Smooth muscle cell (in vitro differentiated cells): Measurements from ENCODE around the gene EFCAB14. TPM values are rescaled to one million over a fixed set of nuclear protein-coding genes. Genes with fewer than 3 reads are reported as not detected.

Source experiments
- DNase-seq: peaks from one replicate; lab custom pipeline; 2025; ENCODE audit not compliant: unreplicated experiment; lab: John Stamatoyannopoulos, UW
- H2AFZ ChIP-seq: fragments of 200-600 bp; sonication (generic); 2 replicates; pipeline ENCODE4 v1.6.0; 2016; ENCODE audit warnings: antibody characterized with exemption, low read depth, mild to moderate bottlenecking
- H3F3A ChIP-seq: fragments of 200-600 bp; sonication (generic); 2 replicates; pipeline ENCODE4 v1.6.0; 2017; ENCODE audit warnings: antibody characterized with exemption, low read depth
- H3K27ac ChIP-seq: fragments of 200-600 bp; sonication (generic); 2 replicates; pipeline ENCODE4 v1.5.1; 2016; ENCODE audit warnings: low read depth, mild to moderate bottlenecking
- H3K27me3 ChIP-seq: fragments of 200-600 bp; sonication (generic); 2 replicates; pipeline ENCODE4 v1.6.1; 2016; ENCODE audit warnings: low read depth, mild to moderate bottlenecking
- H3K36me3 ChIP-seq: fragments of 200-600 bp; sonication (generic); 2 replicates; pipeline ENCODE4 v1.5.1; 2016; ENCODE audit warnings: low read depth
- H3K4me1 ChIP-seq: fragments of 200-600 bp; sonication (generic); 2 replicates; pipeline ENCODE4 v1.5.1; 2016; ENCODE audit warnings: low read depth
- H3K4me2 ChIP-seq: fragments of 200-600 bp; sonication (generic); 2 replicates; pipeline ENCODE4 v1.6.0; 2016; ENCODE audit warnings: mild to moderate bottlenecking
- H3K4me3 ChIP-seq: fragments of 200-600 bp; sonication (generic); 2 replicates; pipeline ENCODE4 v1.5.1; 2016; ENCODE audit warnings: mild to moderate bottlenecking
- H3K79me2 ChIP-seq: fragments of 200-600 bp; sonication (generic); 2 replicates; pipeline ENCODE4 v1.6.0; 2016; ENCODE audit warnings: low read depth, mild to moderate bottlenecking
- H3K9ac ChIP-seq: fragments of 200-600 bp; sonication (generic); 2 replicates; pipeline ENCODE4 v1.6.0; 2016; ENCODE audit warnings: low read depth
- H3K9me3 ChIP-seq: fragments of 200-600 bp; sonication (generic); replicated peaks from 2 replicates; pipeline ENCODE4 v1.5.1; 2016; ENCODE audit warnings: low read depth
- H4K20me1 ChIP-seq: fragments of 200-600 bp; sonication (generic); 2 replicates; pipeline ENCODE4 v1.6.0; 2016; ENCODE audit warnings: low read depth
- WGBS: methylation state at CpG from one replicate; pipeline ENCODE4 v1.1.7; 2016; ENCODE audit warnings: low lambda C conversion rate; 5-methylcytosine and 5-hydroxymethylcytosine counted together
- polyA plus RNA-seq: library from polyadenylated mRNA; unstranded; fragments of >200 nt; fragmentation: Nextera tagmentation; extraction: Ambion mirVana; gene quantifications from 2 replicates; pipeline ENCODE4 v1.2.1, GENCODE V29; 2016
- total RNA-seq: library from RNA; depleted of rRNA; stranded (reverse); fragments of >200 nt; gene quantifications from 2 replicates; pipeline ENCODE4 v1.2.3, GENCODE V29; 2014
- TF ChIP-seq, protein P1 (sequence below): fragments of 200-600 bp; sonication (generic); IDR thresholded peaks from 2 replicates; pipeline ENCODE4 v1.5.1; 2017; ENCODE audit warnings: borderline replicate concordance, mild to moderate bottlenecking, antibody characterized with exemption; ENCODE audit not compliant: insufficient read depth, poor library complexity, severe bottlenecking

The EFCAB14 gene
- total and polyA plus RNA-seq, 2 experiments from 2014 or later, result 28.6 to 62.8 TPM

DNA sequence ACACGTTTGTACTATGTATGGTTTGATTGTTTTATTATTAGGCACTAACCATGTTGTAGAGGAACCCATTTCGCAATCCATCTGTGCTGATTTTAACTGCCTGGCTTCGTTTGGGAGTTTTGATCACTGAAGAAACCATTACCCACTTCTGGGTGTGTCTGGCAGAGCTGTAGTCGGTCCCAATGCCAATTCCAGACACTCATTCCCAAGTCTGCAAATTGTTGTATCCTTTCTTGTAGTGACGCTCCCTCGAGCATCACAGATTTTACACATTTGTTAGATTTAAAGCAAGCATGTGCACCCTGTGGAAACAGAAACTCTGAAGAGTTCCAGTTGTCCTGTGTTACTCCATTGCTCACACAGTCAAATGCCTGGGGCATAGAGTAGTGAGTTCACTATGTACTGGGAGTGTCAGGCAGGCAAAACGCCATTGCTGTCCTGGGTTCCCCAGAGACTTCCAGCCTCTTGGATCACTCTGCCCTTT, 31.0 kb upstream of the EFCAB14 start:
- Histone ChIP-seq H3K9ac (no peak overlapping the region), H3K4me1 (no peaks in the 10 kb centered on the region), H3K9me3 (no peaks in the 10 kb centered on the region), H3K4me2 (no peak overlapping the region), H3K36me3 (no peaks in the 10 kb centered on the region), H3K27ac (no peak overlapping the region), H2AFZ (no peak overlapping the region), H3K4me3 (no peak overlapping the region), H3F3A (no peaks in the 10 kb centered on the region), H4K20me1 (no peaks in the 10 kb centered on the region), H3K27me3 (peaks cover 17% of the 10 kb centered on the region), H3K79me2 (no peaks in the 10 kb centered on the region)
- TF ChIP-seq, protein P1, sequence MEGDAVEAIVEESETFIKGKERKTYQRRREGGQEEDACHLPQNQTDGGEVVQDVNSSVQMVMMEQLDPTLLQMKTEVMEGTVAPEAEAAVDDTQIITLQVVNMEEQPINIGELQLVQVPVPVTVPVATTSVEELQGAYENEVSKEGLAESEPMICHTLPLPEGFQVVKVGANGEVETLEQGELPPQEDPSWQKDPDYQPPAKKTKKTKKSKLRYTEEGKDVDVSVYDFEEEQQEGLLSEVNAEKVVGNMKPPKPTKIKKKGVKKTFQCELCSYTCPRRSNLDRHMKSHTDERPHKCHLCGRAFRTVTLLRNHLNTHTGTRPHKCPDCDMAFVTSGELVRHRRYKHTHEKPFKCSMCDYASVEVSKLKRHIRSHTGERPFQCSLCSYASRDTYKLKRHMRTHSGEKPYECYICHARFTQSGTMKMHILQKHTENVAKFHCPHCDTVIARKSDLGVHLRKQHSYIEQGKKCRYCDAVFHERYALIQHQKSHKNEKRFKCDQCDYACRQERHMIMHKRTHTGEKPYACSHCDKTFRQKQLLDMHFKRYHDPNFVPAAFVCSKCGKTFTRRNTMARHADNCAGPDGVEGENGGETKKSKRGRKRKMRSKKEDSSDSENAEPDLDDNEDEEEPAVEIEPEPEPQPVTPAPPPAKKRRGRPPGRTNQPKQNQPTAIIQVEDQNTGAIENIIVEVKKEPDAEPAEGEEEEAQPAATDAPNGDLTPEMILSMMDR, result no peak
- DNase-seq, result no peak
- 66% methylated on average over 7 of the region's 7 CpGs for WGBS

- TF ChIP-seq, protein P1, result no peak
- H3K9me3 ChIP-seq, result no peaks in the 10 kb centered on the region
- peaks cover 19% of the 10 kb centered on the region for H3K27me3 ChIP-seq
- no peaks in the 10 kb centered on the region for H3K36me3 ChIP-seq
- 73% methylated on average over 1 of the region's 1 CpG for WGBS
- H4K20me1 ChIP-seq, result no peaks in the 10 kb centered on the region
- H3K27ac ChIP-seq, result no peak overlapping the region
- H3K4me3 ChIP-seq, result no peak overlapping the region
- no peak for DNase-seq
- no peaks in the 10 kb centered on the region for H3K4me1 ChIP-seq
- H3K9ac ChIP-seq, result no peak overlapping the region
- no peaks in the 10 kb centered on the region for H3F3A ChIP-seq
- H3K4me2 ChIP-seq, result no peak overlapping the region
- H3K79me2 ChIP-seq, result no peaks in the 10 kb centered on the region
- H2AFZ ChIP-seq, result no peak overlapping the region
Observed at GRCh38 chr1:46749404-46749803, 30.5 kb upstream of the EFCAB14 start.

DNA sequence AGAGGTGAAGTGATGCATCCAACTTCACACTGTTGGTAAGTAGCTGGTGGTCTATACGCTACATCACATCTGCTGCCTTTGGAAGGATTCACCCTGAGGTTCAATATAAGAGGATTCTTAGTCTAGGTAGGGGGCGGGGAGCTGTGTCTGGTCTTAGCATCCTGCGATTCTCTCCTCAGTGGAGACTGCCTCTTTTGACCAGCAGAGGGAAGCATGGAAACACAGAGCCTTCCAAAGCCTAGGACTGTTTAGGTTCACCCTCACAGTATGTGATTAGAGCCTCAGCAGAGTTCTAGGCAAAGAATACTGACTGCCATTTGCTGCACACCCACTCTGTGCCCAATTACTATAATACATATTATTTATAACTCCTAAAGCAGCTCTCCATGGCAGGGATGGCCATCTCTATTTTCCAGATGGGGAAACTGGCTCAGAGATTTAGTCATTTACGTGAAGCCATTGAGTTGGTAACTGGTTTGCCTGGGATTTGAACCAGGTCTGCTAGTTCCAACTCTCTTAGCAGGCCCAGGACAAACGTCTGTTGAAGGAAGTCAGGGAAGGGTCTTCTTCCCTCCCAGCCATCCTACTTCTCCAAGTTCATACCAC, 28.9 kb upstream of the EFCAB14 start:
- 34% methylated on average over 5 of the region's 5 CpGs for WGBS
- Histone ChIP-seq H3K27me3 (peaks cover 35% of the 10 kb centered on the region), H3K27ac (no peak overlapping the region), H3K4me2 (no peak overlapping the region), H3F3A (no peaks in the 10 kb centered on the region), H3K36me3 (no peaks in the 10 kb centered on the region), H3K9ac (no peak overlapping the region), H3K9me3 (no peaks in the 10 kb centered on the region), H4K20me1 (no peaks in the 10 kb centered on the region), H3K4me3 (no peak overlapping the region), H3K79me2 (no peaks in the 10 kb centered on the region), H2AFZ (no peak overlapping the region), H3K4me1 (no peaks in the 10 kb centered on the region)
- no peak for DNase-seq
- TF ChIP-seq, protein P1, result peak; percentile 55

- Histone ChIP-seq H3K27me3 (peaks cover 54% of the 10 kb centered on the region), H3K4me3 (no peak overlapping the region), H3K36me3 (no peaks in the 10 kb centered on the region), H3F3A (no peaks in the 10 kb centered on the region), H3K9me3 (no peaks in the 10 kb centered on the region), H2AFZ (no peak overlapping the region), H3K79me2 (no peaks in the 10 kb centered on the region), H4K20me1 (no peaks in the 10 kb centered on the region), H3K4me2 (no peak overlapping the region), H3K4me1 (no peaks in the 10 kb centered on the region), H3K9ac (no peak overlapping the region), H3K27ac (no peak overlapping the region)
- no peak for DNase-seq
- TF ChIP-seq, protein P1, result no peak
- 70% methylated on average over 3 of the region's 3 CpGs for WGBS
Observed at GRCh38 chr1:46742069-46742468, 23.2 kb upstream of the EFCAB14 start.
